Mesothelial cell of epicardium (in vitro differentiated cells): ENCODE data around the gene CHRNA7. TPM values are rescaled to one million over a fixed set of nuclear protein-coding genes. Genes with fewer than 3 reads are reported as not detected.

ENCODE experiments used
- DNase-seq, 2 experiments: peaks; one replicate each; pipeline ENCODE4 v3.0.0; 2021; ENCODE audit warnings: low spot score in 2 of 2; ENCODE audit not compliant: unreplicated experiment in 2 of 2
- H3K27ac Mint-ChIP-seq: 2 replicates; pipeline ENCODE4 v1.8.0; 2021; ENCODE audit warnings: mixed read lengths
- H3K27me3 Mint-ChIP-seq: 2 replicates; pipeline ENCODE4 v1.8.0; 2021; ENCODE audit warnings: low read depth, mixed read lengths
- H3K36me3 Mint-ChIP-seq: 2 replicates; pipeline ENCODE4 v1.8.0; 2021; ENCODE audit warnings: mixed read lengths
- H3K4me1 Mint-ChIP-seq: 2 replicates; pipeline ENCODE4 v1.8.0; 2021; ENCODE audit warnings: mixed read lengths
- H3K4me3 Mint-ChIP-seq: 2 replicates; pipeline ENCODE4 v1.8.0; 2021; ENCODE audit warnings: mild to moderate bottlenecking, moderate library complexity, mixed read lengths
- H3K9me3 Mint-ChIP-seq: 2 replicates; pipeline ENCODE4 v1.8.0; 2021; ENCODE audit warnings: mixed read lengths
- CTCF ChIP-seq: fragments of 200-600 bp; sonication (generic); IDR thresholded peaks from one replicate; pipeline ENCODE4 v1.5.0; 2021; ENCODE audit warnings: antibody characterized with exemption; ENCODE audit not compliant: unreplicated experiment
- total RNA-seq: library from RNA; stranded (reverse); gene quantifications from 3 replicates; pipeline ENCODE4 v1.2.1, GENCODE V29; 2021

The CHRNA7 gene
- total RNA-seq, 1 donor from 2014 or later: 3.0 TPM

GRCh38 chr15:32004249-32004648 is 26.1 kb upstream of the CHRNA7 start:
- no peak overlapping the region for H3K27ac Mint-ChIP-seq
- no peak for TF ChIP-seq CTCF
- no peaks in the 10 kb centered on the region for H3K9me3 Mint-ChIP-seq
- H3K4me1 Mint-ChIP-seq: no peaks in the 10 kb centered on the region
- no peak for DNase-seq
- H3K36me3 Mint-ChIP-seq: no peaks in the 10 kb centered on the region
- peaks cover 40% of the 10 kb centered on the region for H3K27me3 Mint-ChIP-seq
- H3K4me3 Mint-ChIP-seq: no peak overlapping the region

- H3K4me1 Mint-ChIP-seq: no peaks in the 10 kb centered on the region
- H3K9me3 Mint-ChIP-seq: no peaks in the 10 kb centered on the region
- TF ChIP-seq CTCF: no peak
- no peaks in the 10 kb centered on the region for H3K36me3 Mint-ChIP-seq
- DNase-seq: no peak
- no peak overlapping the region for H3K27ac Mint-ChIP-seq
- peaks cover 31% of the 10 kb centered on the region for H3K27me3 Mint-ChIP-seq
- H3K4me3 Mint-ChIP-seq: no peak overlapping the region
These were observed 22.9 kb upstream of the CHRNA7 start for GRCh38 chr15:32007355-32007960.

- Mint-ChIP-seq H3K36me3 (no peaks in the 10 kb centered on the region), H3K9me3 (no peaks in the 10 kb centered on the region), H3K27ac (no peak overlapping the region), H3K4me1 (no peaks in the 10 kb centered on the region), H3K27me3 (peaks cover 13% of the 10 kb centered on the region), H3K4me3 (no peak overlapping the region)
- no peak for DNase-seq
- TF ChIP-seq CTCF: no peak
These were observed 15.4 kb upstream of the CHRNA7 start for GRCh38 chr15:32014953-32015352.

GRCh38 chr15:32020156-32020555 is 10.2 kb upstream of the CHRNA7 start:
- Mint-ChIP-seq H3K4me1 (no peaks in the 10 kb centered on the region), H3K4me3 (no peak overlapping the region), H3K27me3 (peaks cover 41% of the 10 kb centered on the region), H3K27ac (no peak overlapping the region), H3K36me3 (no peaks in the 10 kb centered on the region), H3K9me3 (no peaks in the 10 kb centered on the region)
- no peak for TF ChIP-seq CTCF
- no peak for DNase-seq

GRCh38 chr15:32028921-32029320 is 1.4 kb upstream of the CHRNA7 start:
- no peaks in the 10 kb centered on the region for H3K9me3 Mint-ChIP-seq
- no peaks in the 10 kb centered on the region for H3K36me3 Mint-ChIP-seq
- H3K27ac Mint-ChIP-seq: no peak overlapping the region
- H3K27me3 Mint-ChIP-seq: peaks cover 86% of the 10 kb centered on the region
- no peak for DNase-seq
- no peak for TF ChIP-seq CTCF
- H3K4me1 Mint-ChIP-seq: peaks cover 13% of the 10 kb centered on the region
- peak overlapping the region; percentile 77 for H3K4me3 Mint-ChIP-seq
